ENCODE measurements around the gene RABEPK.
A peak's percentile ranks its signal among the peaks of the same experiment; 100 is the strongest.
"Not testable (repeated sequence)": the region's sequence is repeated elsewhere in the genome, so short reads cannot be mapped to it uniquely, and the experiment has no call there.

Gene RABEPK

DNA sequence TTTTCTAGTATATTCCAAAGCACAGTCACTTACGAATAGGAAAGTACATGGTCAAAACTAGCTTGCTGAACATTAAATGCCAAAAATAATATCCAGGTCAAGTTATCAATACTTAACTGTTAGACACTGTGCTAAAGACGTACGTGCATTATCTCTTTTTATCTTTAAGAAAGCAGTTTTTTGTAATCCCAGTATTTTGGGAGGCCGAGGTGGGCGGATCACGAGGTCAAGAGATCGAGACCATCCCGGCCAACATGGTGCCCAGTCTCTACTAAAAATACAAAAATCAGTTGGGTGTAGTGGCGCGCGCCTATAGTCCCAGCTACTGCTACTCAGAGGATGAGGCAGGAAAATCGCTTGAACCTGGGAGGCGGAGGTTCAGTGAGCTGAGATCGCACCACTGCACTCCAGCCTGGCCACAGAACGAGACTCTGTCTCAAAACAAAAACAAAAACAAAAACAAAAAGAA lies 43.5 kb downstream of the RABEPK start:
- no peak for DNase-seq (ENCODE audit: low read depth in 2 of 2)

DNA sequence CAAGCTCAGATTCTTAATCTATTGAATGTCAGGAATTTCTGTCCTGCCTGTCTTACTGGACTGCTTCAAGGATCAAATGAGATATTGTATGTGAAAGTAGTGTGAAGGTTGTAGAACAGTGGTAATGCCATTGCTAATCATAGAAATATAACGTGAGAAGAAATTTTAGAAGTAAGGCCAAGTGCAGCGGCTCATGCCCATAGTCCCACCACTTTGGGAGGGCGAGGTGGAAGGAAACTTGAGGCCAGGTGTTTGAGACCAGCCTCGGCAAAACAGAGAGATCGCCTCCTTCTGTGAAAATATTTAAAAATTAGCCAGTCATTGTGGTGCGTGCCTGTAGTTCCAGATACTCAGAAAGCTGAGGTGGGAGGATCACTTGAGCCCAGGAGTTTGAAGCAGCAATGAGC lies 45.9 kb downstream of the RABEPK start:
- DNase-seq (ENCODE audit: low read depth in 2 of 2) = no peak

DNA sequence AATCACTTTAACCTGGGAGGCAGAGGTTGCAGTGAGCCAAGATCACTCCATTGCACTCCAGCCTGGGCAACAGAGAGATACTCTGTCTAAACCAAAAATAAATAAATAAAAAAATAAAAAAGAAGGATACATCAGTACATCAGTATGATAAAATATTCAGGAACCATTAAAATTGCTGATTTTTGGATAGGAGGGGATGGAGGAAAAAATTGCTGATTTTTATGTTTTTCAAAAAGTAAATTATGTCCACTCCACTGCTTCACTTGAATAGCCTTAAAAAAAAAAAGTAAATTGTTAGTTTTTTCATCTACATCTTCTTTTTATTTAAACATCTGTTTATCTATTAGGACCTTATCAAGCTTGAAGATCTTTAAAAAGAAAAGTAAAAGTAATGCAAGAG lies 53.9 kb downstream of the RABEPK start:
- DNase-seq (ENCODE audit: low read depth in 2 of 2) = no peak

DNA sequence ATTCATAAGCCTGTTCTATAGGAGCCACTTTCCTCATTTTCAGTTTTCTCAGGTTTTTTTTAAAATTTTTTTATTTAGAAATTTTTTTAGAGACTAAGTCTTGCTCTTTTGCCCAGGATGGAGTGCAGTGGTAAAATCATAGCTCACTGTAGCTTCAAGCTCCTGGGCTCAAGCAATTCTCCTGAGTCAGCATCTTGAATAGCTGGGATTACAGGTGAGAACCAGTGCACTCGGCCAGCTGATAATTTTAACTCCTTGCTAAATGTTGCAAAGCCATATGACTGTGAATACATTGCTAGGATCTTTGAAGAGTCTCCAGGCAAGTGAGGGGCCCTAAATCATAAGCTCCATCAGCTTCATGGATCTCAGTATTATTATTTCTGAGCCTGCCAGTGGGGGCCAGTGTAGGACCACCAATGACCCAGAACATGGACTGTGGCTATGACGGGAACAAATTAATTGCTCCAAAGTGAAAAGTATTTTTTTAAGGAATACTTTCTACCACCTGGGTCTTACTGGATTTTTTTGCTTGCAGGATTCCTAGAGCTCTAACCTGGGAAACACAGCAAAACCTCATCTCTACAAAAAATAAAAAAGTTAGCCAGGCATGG lies 55.5 kb downstream of the RABEPK start:
- no peak for DNase-seq (ENCODE audit: low read depth in 2 of 2)

DNA sequence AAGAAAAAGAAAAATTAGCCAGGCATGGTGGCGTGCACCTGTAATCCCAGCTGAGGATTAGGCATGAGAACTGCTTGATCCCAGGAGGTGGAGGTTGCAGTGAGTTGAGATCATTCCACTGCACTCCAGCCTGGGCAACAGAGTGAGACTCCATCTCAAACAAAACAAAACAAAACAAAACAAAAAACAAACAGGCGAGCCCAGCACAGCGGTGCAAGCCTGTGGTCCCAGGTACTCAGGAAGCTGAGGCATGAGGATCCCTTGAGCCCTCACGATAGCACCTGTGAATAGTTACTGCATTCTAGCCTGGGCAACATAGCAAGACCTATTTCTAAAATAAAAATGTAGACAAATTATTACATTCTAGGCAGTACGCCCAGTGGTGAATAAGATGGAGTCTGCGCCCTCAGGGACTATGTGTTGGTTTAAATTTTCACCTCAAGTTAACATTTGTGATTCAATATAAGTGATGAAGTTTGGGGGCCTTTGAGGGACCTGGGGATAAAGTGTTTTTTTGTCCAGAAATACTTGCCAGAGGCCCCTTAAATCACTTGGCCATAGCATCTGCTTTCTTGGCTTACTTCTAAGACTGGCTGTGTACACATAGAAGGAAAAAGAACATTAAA lies 57.9 kb downstream of the RABEPK start:
- DNase-seq (ENCODE audit: low read depth in 2 of 2) = no peak

DNA sequence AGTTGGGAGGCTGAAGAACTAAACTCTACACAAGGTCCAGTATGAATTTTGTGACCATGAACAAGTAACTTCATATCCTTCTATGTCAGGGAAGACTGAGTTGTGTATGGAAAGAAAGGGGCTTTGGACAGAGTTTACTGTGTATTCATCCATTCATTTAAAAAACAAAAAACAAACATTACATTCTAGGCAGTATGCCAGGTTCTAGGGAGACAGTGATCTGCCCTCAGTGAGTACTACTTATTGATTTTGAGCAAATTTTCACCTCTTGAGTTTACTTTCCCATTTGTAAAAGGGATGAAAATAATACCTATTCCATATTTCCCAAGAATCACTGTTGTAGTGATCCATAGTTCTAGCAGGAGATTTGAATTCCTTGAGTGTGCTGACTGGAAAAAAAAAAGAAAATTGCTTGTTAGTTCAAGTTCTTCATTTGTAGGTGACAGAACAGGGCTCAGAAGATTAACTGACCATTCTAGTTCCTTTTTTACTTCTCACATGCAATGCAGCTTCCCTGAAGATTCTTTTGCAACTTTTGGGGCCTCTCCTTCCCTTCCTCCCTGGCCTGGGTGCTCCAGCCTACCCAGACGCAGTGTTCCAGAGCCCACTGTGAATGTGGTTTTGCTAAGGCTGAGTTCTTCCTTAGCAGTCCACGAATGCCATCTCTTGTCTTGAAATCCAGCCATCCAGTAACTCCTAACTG lies 58.6 kb downstream of the RABEPK start:
- no peak for DNase-seq (ENCODE audit: low read depth in 2 of 2)

DNA sequence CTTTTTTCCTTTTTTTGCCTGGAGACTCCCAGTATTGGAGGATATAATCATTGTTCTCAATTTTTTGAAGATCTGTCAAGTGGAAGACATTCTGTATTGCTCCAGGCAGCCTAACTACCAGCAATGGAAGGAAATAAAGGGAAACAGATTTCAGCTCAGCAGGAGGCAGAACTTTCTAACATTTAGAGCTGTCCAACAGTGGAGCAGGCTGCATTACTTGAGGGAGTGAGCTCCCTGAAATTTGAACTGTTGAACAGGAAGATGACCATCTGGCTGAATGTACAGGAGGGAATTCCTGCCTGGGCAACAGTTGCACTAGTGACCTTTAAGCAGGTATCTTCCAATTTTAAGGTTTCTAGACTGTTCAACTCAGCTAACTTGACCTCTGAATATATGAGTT lies 60.2 kb downstream of the RABEPK start:
- DNase-seq (ENCODE audit: low read depth in 2 of 2) = no peak

DNA sequence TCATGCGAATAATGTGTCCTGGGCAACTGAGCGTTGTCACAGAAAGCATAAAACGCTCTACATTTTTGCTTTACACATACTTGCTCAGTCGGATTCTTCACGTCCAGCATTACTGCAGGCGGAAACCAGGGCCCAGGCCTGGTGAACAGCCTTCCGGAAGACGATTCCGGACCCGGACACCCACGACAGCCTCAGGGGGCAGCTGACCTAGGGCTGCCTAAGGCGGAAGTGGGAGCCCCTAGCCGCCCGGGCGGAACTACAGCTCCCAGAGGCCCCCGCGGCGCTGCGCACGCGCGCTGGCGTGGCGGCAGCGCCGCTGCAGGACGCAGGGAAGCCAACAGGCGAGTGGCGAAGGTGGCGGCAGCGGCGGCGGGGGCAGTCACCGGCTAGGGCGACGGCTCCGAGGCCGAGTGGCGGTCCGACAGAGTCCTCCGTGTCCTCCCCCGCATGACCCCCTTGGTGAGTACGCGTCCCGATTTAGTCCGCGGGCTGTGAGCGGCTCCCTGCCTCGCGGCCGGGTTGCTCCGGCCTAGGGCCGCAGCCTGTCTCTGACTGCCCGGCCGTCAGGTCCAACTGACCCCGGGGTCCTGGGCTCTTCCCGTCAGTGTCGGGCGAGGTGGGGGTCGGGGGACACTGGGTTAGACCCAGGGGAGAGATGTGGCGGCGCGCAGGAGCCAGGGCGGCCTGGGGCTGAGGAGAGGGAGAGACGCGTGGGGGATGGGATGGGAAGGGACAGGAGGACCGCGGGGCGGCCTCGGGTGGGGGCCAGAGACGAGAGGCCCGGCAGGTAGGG lies 61.4 kb downstream of the RABEPK start, which contains the start of gene GAPVD1:
Gene GAPVD1 (plus strand): TSS at position 326 of the 793 bp plus-strand sequence. CDS start 37,096 bp downstream, outside the sequence.
- DNase-seq (ENCODE audit: low read depth in 2 of 2) = peak; percentile 72 to 77

DNA sequence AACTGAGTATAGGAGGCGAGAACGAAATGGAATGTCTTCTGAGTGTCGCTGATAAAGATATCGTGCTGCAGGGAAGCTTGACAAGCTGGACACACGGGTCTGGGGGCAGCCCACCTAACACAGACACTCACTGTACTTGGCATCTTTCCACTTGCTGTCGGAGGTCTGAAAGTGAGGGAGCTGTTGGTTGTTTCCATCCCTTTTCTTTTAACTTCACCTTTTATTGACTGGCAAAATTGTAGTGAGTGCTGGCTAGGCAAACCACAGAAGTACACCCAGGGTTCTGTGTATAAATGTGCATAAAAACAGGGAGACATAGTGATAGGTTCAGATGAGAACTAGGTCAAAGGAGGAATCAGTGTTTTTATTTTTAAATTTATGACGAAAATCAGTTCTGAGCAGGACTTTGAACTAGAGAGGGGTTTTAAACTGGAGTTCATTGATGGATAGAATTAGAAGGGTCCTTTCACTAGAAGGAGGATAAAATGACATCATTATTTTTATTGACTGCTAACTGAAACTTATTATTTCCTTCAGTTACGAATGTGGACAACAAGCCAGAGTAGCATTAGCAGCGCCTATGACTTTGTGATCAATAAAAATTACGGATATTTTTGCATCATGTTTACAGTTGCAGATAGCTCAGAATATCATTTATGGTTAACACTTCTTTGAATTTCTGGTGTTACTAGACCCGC lies 62.1 kb downstream of the RABEPK start:
- no peak for DNase-seq (ENCODE audit: low read depth in 2 of 2)

DNA sequence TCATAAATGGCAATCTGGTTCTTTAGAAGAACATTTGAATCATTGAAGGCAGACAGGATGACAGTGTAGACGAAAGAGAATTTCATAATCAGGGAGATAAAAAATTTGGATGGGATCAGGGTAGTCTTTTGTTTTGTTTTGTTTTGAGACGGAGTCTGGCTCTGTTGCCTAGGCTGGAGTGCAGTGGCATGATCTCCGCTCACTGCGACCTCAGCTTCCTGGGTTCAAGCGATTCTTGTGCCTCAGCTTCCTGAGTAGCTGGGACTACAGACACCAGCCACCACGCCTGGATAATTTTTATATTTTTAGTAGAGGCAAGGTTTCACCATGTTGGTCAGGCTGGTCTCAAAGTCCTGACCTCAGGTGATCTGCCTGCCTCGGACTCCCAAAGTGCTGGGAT lies 63.7 kb downstream of the RABEPK start:
- not testable (repeated sequence) for DNase-seq (ENCODE audit: low read depth in 2 of 2)

DNA sequence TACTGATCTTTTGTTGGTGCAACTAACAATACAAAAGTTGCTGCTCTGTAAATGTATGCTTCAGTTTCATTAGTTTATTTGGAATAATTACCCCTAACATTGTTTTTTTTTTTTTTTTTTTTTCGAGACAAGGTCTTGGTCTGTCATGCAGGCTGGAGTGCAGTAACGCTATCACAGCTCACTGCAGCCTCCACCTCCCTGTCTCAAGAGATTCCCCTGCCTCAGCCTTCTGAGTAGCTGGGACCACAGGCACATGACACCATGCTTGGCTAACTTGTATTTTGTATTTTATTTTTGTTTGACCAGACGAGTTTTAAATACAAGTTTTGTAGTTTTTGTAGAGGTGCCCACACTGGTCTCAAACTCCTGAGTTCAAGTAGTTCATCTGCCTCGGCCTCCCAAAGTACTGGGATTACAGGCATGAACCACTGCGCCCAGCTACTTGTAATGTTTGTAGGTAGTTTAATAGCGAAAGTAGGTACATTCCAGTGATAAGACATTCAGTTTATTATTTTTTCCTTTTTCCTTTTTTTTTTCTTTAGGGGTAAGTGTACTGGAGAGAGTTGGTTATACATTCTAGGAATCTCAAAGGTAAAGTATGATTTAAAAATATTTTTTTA lies 68.2 kb downstream of the RABEPK start:
- DNase-seq (ENCODE audit: low read depth in 2 of 2) = no peak

DNA sequence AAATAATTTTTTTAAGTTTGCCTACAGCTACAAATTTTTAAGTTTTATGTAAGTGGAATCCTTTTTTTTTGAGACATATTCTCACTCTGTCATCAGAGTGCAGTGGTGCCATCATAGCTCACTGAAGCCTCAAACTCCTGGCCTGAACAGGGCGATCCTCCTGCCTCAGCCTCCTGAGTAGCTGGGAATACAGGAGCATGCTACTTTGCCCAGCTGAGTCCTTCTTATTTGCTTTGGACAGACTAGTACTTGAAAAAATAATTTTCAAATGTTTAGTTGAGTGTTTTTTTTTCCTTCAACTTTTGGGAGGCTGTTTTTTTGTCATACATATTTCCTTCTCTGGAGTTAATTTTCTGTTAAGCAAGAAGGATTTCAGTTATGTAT lies 68.7 kb downstream of the RABEPK start:
- no peak for DNase-seq (ENCODE audit: low read depth in 2 of 2)

DNA sequence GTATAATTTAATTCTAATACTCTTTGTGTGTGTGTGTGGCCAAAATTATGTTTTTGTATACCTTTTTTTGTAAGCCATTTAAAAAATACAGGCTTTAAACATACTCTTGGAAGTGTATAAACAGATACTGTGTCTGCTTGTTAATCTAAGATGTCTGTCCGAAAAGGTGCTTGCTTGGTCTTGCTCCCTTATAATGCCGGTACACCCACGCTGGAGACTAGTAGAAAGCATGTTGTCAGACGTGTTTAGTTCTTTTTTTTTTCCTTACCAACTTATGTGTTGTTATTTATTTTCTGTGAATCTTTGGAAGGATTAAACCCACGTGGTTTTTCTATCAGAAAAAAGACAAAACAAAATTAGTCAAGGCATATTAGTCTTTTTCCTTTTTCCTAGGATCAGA lies 70.7 kb downstream of the RABEPK start:
- DNase-seq (ENCODE audit: low read depth in 2 of 2) = no peak

DNA sequence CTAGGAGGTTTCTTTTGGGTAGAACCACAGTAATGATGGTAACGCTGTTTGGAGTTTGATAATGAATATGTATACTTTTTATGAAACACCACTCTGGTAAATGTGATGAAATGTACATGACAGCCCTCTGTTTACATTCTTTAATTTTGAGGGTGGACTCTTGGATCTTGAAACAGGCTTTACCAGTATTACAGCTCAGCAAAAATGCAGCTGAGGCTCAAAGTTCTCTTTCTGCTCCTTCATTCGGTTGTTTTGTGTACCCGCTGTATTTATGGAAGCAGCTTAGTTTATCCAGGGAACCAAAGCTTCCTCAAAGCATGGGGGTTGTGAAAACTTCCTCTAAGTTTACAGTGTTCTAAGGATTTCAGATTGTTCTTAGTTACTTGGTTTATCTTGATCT lies 72.4 kb downstream of the RABEPK start:
- DNase-seq (ENCODE audit: low read depth in 2 of 2) = no peak

DNA sequence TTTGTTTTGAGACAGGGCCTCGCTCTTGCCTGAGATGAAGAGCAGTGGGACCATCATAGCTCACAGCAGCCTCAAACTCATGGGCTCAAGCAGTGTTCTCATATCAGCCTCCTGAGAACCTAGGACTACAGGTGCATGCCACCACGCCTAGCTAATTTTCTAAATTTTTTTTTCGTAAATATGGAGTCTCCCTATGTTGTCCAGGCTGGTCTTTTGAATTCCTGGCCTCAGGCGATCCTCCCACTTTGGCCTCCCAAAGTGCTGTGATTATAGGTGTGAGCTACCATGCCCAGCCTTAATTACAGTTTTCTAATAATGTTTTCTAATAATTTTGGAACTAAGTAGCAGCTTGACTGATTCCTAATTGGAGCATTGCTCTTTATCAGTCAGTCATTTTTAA lies 76.4 kb downstream of the RABEPK start:
- DNase-seq (ENCODE audit: low read depth in 2 of 2) = no peak

DNA sequence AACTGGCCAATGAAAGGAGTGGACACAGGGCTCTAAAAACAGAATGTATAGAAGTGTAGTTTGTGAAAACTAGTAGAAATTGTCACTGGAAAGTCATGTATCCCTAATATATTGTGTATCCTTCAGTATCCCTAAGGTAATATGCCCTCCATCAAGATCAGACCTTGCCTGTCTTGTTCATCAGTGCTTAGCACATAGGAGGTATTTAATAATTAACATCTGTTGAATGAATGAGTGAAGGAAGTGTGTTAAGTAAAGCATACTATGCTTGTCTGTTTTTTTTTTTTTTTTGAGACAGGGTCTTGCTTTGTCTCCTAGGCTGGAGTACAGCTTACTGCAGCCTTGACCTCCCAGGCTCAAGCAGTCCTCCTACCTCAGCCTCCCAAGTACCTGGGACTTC lies 77.1 kb downstream of the RABEPK start:
- no peak for DNase-seq (ENCODE audit: low read depth in 2 of 2)

DNA sequence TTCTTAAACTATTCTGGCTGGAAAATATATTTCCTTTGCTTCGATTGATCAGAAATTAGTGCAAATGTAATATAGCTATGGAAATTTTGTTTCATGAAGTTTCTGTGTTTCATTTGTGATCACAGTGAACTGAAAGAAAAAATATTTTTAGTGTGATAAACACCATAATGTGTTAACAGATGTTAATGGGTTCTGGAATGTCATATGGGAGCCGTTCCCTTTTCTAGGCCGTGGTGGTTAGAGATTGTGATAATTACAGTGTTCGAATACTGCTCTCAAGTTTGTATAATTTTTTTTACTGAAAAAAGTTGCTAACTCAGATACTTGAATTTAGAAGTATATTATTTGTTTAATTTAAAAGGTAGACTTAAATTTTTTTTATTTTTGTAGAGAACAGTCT lies 80.6 kb downstream of the RABEPK start:
- DNase-seq (ENCODE audit: low read depth in 2 of 2) = no peak
